T-helper 22 cell (primary cell): ENCODE data around the gene CABYR.

Experiments
- DNase-seq: peaks from one replicate; pipeline ENCODE4 v3.0.0-alpha.2; 2020; ENCODE audit warnings: low read depth

The CABYR gene

GRCh38 chr18:24195296-24196053 is 56.6 kb downstream of the CABYR start:
- no peak for DNase-seq

- DNase-seq: no peak
Observed at GRCh38 chr18:24196764-24197163, 57.9 kb downstream of the CABYR start.

DNA sequence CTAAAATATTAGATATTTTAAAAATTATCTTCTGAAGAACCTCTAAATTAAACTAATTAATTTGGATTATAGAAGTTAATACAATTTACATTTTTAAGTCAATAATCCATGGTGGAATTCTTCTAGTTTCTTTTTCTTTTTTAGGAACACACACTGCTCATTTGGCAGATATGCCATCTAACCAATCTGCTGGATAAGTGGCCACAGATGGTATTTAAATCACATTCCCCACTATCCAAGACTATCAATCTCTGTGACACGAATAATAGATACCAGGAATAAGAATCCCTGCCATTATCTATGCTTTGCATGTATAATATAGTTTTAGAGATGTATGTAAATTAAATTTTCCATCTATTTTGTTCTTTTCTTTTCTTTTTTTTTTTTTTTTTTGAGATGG is 58.5 kb downstream of the CABYR start:
- DNase-seq: no peak

DNA sequence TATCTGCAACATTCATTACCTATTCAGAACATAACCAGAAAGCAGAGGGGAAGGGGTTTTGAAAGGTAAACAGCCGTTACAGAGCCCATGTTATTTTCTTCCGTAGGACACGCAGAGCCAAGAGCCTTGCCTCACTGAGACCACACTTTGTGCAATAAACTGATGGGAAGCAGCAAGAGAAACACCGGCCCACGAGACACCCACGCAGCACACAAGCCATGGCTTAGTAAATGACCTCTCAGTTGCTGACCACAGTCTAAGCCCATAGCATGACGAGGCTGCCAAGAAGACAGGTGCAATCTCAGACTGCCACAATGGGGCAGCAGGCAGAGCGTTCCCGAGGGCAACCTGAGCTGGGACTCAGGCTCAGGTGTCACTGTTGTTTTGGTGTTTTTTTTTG is 59.6 kb downstream of the CABYR start:
- DNase-seq: no peak

DNA sequence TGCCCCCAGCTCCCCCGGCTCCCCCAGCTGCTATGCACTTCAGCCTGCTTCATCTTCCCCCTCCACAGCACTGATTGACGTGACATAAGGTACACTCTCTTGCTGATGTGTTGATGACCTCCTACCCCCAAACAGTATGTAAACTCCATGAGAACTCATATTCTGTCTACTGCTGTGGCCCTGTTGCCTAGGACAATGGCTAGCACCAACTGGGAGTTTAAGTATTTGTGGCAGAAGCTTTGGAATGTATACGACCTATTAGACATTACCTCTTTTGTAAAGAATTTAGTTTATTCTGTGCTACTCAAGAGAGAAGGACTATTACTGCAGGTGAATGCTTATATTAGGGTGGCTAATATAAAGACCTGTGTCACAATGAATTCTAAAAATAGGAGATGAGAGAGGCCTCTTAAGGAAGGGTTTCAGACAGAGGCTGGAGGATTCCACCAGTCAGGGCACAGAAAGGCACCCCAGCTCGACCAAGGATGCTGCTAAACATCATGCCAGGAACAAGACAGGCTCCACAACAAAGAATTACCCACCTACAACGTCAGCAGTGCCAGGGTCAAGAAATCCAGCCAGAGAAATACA is 60.6 kb downstream of the CABYR start:
- no peak for DNase-seq

GRCh38 chr18:24200494-24201290 is 61.8 kb downstream of the CABYR start:
- DNase-seq: no peak

- no peak for DNase-seq
Observed at GRCh38 chr18:24201699-24202687, 63.1 kb downstream of the CABYR start.

GRCh38 chr18:24204904-24205303 is 66.0 kb downstream of the CABYR start:
- no peak for DNase-seq

- DNase-seq: no peak
Observed at GRCh38 chr18:24208270-24209035, 69.6 kb downstream of the CABYR start.

DNA sequence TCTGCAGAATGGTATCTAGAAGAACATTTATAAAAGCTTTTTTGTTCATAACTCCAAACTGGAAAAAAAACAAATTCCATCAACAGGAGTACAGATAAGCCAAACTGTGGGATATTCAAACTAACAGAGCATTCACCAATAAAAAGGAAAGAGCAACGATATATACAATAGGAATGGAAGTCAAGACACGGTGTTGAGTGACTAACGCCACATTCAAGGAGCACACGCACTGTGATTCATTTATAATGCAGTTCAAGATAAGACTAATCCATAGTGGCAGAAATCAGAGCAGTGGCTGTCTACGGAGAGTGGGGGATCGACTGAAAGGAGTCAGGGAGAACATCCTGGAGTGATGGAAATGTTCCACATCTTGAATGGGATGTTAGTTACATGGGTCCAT is 70.7 kb downstream of the CABYR start:
- DNase-seq: no peak
